Body of pancreas (tissue), 4 donors: ENCODE measurements around the gene TMEM106A. TPM values are rescaled to one million over a fixed set of nuclear protein-coding genes. Genes with fewer than 3 reads are reported as not detected.
"Not testable (repeated sequence)": the region's sequence is repeated elsewhere in the genome, so short reads cannot be mapped to it uniquely, and the experiment has no call there.

Experiments
- ATAC-seq: fragments of 150-250 bp; one replicate; pipeline ENCODE4 v1.9.1; 2016
- DNase-seq, 4 donors: peaks; one replicate each; pipeline ENCODE4 v3.0.0-alpha.2; 2019
- H3K27ac ChIP-seq, 4 donors: fragments of 200-600 bp; sonication (generic); 1 replicate in 3 of 4; 2 replicates in 1 of 4; pipeline versions ENCODE4 v1.5.1 to v1.6.1; 2016 to 2019; ENCODE audit warnings: mild to moderate bottlenecking in 1 of 4, mixed read lengths in 1 of 4, moderate library complexity in 1 of 4
- H3K27me3 ChIP-seq, 2 donors: fragments of 200-600 bp; sonication (generic); one replicate each; pipeline ENCODE4 v1.6.0; 2016; ENCODE audit warnings: mild to moderate bottlenecking in 1 of 2
- H3K36me3 ChIP-seq, 2 donors: fragments of 200-600 bp; sonication (generic); replicated peaks in 1 of 2; 2 replicates each; pipeline ENCODE4 v1.5.1; 2016; ENCODE audit warnings: low read depth in 2 of 2; ENCODE audit not compliant: insufficient read depth in 1 of 2
- H3K4me1 ChIP-seq: fragments of 200-600 bp; sonication (generic); one replicate; pipeline ENCODE4 v1.6.0; 2016
- H3K4me3 ChIP-seq, 2 donors: fragments of 200-600 bp; sonication (generic); 1 replicate in 1 of 2; 2 replicates in 1 of 2; pipeline ENCODE4 v1.5.1; 2016 to 2019
- H3K9me3 ChIP-seq, 3 donors: fragments of 200-600 bp; sonication (generic); 1 replicate in 2 of 3; 2 replicates in 1 of 3; pipeline ENCODE4 v1.5.1; 2016
- POLR2A ChIP-seq, 3 donors: fragments of 450-650 bp; IDR thresholded peaks; one replicate each; pipeline ENCODE4 v1.6.1; 2016; ENCODE audit warnings: antibody characterized with exemption in 3 of 3, mild to moderate bottlenecking in 2 of 3
- WGBS, 2 donors: methylation state at CpG; one replicate each; pipeline ENCODE4 v1.1.5; 2017; 5-methylcytosine and 5-hydroxymethylcytosine counted together
- intact Hi-C: fragments of 100-400 bp; cut with DNase I; formaldehyde crosslinking; loops from one replicate; pipeline ENCODE4 v1.15.1; 2023
- total RNA-seq, 2 donors: library from RNA; depleted of rRNA; stranded (reverse); fragments of >200 nt; gene quantifications; one replicate each; pipeline ENCODE4 v1.1.0, GENCODE V29; 2016
- TF ChIP-seq, protein P1 (sequence below), 7 experiments: fragments of 450-650 bp in 4 of 7; fragments of 200-600 bp in 3 of 7; sonication (generic) in 3 of 7; IDR thresholded peaks; one replicate each; pipeline ENCODE4 v1.5.1; 2016 to 2019; ENCODE audit warnings: antibody characterized with exemption in 7 of 7

The TMEM106A gene
- total RNA-seq, 2 donors from 2014 or later = 4.9 to 6.9 TPM

DNA sequence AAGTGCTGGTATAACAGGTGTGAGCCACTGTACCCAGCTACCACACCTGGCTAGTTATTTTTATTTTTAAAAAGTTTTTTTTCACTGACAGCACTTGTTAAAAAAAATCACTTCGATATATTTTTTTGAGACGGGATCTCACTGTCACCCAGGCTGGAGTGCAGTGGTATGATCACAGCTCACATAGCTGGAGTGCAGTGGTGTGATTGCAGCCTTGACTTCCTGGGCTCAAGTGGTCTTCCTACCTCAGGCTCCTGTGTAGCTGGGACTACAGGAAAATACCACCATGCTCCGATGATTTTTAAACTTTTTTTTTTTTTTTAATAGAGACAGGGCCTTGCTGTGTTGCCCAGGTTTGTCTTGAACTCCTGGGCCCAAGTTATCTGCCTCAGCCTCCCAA, 27.8 kb upstream of the TMEM106A start:
- peaks cover 7 to 27% of the 10 kb centered on the region in 2 donors for H3K36me3 ChIP-seq
- intact Hi-C loops = no loop called here
- H3K9me3 ChIP-seq = no peaks in the 10 kb centered on the region
- no peak for ATAC-seq
- no peak overlapping the region for H3K27ac ChIP-seq
- no peak overlapping the region for H3K4me3 ChIP-seq
- 92 to 93% methylated on average over 3 of the region's 3 CpGs for WGBS, 2 donors
- no peaks in the 10 kb centered on the region for H3K4me1 ChIP-seq
- DNase-seq = no peak
- no peak for TF ChIP-seq POLR2A (IDR thresholded peaks at IDR 0.05)
- TF ChIP-seq, protein P1, sequence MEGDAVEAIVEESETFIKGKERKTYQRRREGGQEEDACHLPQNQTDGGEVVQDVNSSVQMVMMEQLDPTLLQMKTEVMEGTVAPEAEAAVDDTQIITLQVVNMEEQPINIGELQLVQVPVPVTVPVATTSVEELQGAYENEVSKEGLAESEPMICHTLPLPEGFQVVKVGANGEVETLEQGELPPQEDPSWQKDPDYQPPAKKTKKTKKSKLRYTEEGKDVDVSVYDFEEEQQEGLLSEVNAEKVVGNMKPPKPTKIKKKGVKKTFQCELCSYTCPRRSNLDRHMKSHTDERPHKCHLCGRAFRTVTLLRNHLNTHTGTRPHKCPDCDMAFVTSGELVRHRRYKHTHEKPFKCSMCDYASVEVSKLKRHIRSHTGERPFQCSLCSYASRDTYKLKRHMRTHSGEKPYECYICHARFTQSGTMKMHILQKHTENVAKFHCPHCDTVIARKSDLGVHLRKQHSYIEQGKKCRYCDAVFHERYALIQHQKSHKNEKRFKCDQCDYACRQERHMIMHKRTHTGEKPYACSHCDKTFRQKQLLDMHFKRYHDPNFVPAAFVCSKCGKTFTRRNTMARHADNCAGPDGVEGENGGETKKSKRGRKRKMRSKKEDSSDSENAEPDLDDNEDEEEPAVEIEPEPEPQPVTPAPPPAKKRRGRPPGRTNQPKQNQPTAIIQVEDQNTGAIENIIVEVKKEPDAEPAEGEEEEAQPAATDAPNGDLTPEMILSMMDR (IDR thresholded peaks at IDR 0.05) = no peak
- no peaks in the 10 kb centered on the region for H3K27me3 ChIP-seq

DNA sequence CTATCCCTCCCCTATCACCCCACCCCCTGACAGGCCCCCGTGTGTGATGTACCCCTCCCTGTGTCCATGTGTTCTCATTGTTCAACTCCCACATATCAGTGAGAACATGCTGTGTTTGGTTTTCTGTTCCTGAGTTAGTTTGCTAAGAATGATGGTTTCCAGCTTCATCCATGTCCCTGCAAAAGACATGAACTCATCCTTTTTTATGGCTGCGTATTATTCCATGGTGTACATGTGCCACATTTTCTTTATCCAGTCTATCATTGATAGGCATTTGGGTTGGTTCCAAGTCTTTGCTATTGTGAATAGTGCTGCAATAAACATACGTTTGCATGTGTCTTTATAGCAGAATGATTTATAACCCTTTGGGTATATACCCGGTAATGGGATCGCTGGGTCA, 25.0 kb upstream of the TMEM106A start:
- peaks cover 27 to 38% of the 10 kb centered on the region in 2 donors for H3K36me3 ChIP-seq
- H3K4me1 ChIP-seq, H3K27ac ChIP-seq, H3K4me3 ChIP-seq, H3K27me3 ChIP-seq, H3K9me3 ChIP-seq, DNase-seq, intact Hi-C loops, ATAC-seq: not testable (repeated sequence)
- 93% methylated on average over 5 of the region's 5 CpGs for WGBS, 2 donors

DNA sequence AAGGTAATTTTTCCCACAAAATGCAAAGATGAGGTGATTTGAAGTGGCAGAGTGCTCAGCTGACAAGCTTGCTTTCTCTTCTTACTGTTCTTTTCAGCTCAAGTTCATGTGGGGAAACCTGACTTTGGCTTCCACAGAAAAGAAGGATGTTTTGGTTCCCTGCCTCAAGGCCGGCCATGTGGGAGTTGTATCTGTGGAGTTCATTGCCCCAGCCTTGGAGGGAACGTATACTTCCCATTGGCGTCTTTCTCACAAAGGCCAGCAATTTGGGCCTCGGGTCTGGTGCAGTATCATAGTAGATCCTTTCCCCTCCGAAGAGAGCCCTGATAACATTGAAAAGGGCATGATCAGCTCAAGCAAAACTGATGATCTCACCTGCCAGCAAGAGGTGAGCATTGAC, 18.4 kb upstream of the TMEM106A start:
- DNase-seq = no peak
- intact Hi-C loops = no loop called here
- no peak for ATAC-seq
- Histone ChIP-seq H3K4me3 (no peak overlapping the region), H3K4me1 (no peaks in the 10 kb centered on the region), H3K9me3 (no peaks in the 10 kb centered on the region), H3K36me3 (peaks cover 57 to 60% of the 10 kb centered on the region in 2 donors), H3K27me3 (no peaks in the 10 kb centered on the region), H3K27ac (no peak overlapping the region)
- 88 to 90% methylated on average over 5 of the region's 5 CpGs for WGBS, 2 donors
- TF ChIP-seq, protein P1 (IDR thresholded peaks at IDR 0.05) = no peak
- TF ChIP-seq POLR2A (IDR thresholded peaks at IDR 0.05) = no peak

DNA sequence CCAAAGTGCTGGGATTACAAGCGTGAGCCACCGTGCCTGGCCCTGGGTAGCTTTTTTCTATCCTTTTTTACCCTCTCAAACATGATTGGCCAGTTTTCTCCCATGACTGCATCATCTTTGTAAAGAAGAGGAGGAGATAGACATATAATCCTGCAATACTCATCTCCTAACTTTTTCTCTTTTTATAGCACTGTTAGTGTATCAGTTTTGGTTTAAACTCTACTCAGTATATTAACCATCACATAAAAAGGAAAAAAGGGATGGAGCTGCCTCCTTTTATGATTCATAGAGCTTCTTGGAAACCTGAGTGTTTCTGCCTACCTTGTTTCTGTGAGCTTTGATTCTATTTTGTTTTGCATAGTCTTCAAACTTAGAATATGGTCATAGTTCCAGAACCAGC, 12.0 kb upstream of the TMEM106A start:
- peaks cover 40 to 51% of the 10 kb centered on the region in 2 donors for H3K36me3 ChIP-seq
- TF ChIP-seq POLR2A (IDR thresholded peaks at IDR 0.05) = no peak
- TF ChIP-seq, protein P1 (IDR thresholded peaks at IDR 0.05) = no peak
- intact Hi-C loops = no loop called here

DNA sequence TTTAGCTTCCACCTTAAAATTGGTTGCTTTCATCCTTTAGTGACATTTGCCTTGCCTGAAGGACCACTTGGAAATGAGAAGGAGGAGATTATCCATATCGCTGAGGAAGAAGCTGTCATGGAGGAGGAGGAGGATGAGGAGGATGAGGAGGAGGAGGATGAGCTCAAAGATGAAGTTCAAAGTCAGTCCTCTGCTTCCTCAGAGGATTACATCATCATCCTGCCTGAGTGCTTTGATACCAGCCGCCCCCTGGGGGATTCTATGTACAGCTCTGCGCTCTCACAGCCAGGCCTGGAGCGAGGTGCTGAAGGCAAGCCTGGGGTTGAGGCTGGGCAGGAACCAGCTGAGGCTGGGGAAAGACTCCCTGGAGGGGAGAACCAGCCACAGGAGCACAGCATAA, 11.5 kb upstream of the TMEM106A start:
- TF ChIP-seq, protein P1 (IDR thresholded peaks at IDR 0.05) = no peak
- TF ChIP-seq POLR2A (IDR thresholded peaks at IDR 0.05) = no peak
- no peak overlapping the region for H3K4me3 ChIP-seq
- WGBS, 2 donors = 83 to 94% methylated on average over 3 to 4 of the region's 4 CpGs
- H3K9me3 ChIP-seq = no peaks in the 10 kb centered on the region
- no peaks in the 10 kb centered on the region for H3K4me1 ChIP-seq
- no peaks in the 10 kb centered on the region for H3K27me3 ChIP-seq
- intact Hi-C loops = no loop called here
- DNase-seq (no peak), ATAC-seq (no peak)
- H3K36me3 ChIP-seq = peaks cover 35 to 46% of the 10 kb centered on the region in 2 donors
- no peak overlapping the region for H3K27ac ChIP-seq

More for the DNA sequence above, 12.0 kb upstream of the TMEM106A start:
- no peak overlapping the region for H3K4me3 ChIP-seq
- no peaks in the 10 kb centered on the region for H3K4me1 ChIP-seq
- H3K27me3 ChIP-seq = no peaks in the 10 kb centered on the region
- DNase-seq (no peak), ATAC-seq (no peak)
- H3K9me3 ChIP-seq = no peaks in the 10 kb centered on the region
- H3K27ac ChIP-seq = no peak overlapping the region
- 80 to 100% methylated on average over 2 of the region's 2 CpGs for WGBS, 2 donors

DNA sequence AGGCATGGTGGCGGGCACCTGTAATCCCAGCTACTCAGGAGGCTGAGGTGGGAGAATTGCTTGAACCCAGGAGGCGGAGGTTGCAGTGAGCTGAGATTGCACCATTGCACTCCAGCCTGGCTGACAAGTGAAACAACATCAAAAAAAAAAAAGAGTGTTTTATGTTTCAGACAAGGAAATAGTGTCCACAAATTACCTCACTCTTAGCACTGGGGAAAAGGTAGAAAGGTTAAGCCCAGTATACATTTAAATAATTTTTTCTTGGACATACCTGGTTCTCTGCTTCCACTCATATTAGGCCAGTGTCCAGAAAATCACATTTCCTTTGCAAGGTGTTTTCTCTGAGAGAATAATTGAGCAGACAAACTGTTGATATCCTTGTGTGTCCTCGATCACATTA, 8.7 kb upstream of the TMEM106A start:
- H3K4me1 ChIP-seq, H3K4me3 ChIP-seq, intact Hi-C loops, DNase-seq, H3K27me3 ChIP-seq, H3K9me3 ChIP-seq, ATAC-seq: not testable (repeated sequence)
- Histone ChIP-seq H3K36me3 (peaks cover 29 to 36% of the 10 kb centered on the region in 2 donors), H3K27ac (peak overlapping the region in 1 of 4 donors; percentile 1)
- 90 to 95% methylated on average over 3 of the region's 3 CpGs for WGBS, 2 donors
